GM21447 (cell line): ENCODE data around the gene PAXX.

Source experiments
- ATAC-seq: cut with Tn5 transposase; IDR thresholded peaks from one replicate; pipeline ENCODE4 v1.9.1; 2021; ENCODE audit not compliant: unreplicated experiment

Gene PAXX

DNA sequence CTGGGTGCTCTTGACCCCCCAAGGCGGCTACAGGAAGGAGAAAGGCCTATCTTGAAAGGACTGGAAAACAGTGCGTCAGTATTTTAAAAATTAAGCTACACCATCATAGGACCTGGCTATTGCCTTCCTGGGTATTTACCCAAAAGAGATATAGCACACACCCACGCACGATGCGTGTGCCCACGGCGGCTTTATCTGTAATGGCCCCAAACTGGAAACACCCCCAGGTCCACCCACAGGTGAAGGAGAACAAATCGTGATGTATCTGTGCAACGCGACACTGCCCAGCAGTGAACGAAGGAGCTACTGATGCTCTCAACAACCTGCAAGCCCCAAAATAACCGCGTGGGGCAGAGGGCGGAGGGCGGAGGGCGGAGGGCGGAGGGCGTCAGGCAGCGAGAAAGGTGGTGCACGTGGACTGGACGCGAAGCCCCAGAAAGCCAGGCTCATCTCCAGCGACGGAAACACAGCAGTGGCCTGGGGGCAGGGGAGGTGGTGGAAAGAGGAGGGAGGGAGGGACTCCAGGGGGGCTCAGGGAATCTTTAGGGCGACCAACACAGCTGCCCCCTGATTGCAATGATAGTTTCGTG lies 27.3 kb upstream of the PAXX start:
- no peak for ATAC-seq

DNA sequence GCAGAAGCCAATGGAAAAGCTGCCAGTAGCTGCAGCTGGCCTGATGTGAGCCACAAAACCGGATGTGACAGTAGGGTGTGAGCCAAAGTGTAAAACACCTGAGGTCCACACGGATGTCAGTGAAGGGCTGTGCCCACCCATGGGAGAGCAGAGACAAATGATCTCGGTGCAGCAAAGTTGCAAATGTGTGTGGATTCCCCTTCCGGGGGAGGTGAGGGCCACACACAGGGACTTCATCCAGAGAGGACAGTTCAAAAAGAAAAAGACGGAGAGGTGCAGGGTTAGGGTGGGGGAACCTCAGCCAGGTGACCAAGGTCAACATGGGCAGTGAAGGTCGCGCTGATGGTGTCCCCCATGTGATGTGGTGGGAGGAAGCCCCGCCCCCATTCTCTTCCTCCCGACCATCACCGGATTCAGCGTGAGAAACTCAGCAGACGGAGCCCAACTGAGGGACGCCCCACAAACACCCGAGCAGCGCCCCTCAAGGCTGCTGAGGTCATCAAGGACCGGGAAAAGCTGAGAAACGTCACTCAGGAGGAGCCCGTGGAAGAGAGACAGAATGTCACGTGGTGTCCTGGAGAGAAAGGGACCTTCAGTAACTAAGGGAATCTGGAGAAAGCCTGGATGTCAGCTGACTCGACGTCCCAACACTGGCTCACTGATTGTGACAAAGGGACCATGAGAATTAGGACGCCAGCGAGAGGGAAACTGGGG lies 26.3 kb upstream of the PAXX start:
- ATAC-seq, result no peak

DNA sequence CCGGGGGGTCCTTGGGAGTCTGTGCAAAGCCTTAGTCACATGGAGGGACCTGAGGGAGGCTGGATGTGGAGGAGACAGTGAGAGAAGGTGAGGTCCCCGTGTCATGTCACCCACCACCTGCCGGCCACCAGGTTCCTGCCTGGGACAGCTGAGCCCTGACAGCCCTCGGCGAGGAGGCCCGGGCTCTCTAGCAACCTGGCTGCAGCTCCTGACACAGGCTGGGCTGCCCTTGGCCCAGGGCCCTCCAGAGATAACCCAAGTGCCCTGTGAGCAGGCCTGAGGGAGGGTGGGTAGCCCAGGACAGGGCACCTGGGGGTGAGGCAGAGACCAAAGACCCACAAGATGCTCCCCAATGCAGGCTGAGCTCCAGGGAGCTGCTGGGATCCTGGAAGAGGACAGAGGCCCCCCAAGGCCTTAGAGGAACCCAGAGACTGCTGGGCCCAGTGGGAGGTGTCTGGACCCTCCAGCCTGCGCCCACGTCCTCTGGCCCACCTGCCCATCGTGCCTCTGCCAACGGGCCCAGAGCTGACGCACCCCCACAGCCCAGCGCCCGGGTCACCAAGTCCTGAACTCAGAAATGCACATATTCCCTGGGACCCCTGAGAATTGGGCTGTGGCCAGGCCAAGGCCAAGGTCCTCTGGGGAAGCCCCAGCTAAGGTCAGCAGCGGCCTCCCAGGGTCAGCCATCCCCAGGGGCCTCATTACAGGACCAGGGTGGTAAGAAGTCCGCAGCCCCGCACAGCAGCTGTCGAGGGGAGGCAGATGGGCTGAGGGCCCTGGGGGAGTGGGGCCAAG lies 23.7 kb upstream of the PAXX start:
- ATAC-seq, result no peak

DNA sequence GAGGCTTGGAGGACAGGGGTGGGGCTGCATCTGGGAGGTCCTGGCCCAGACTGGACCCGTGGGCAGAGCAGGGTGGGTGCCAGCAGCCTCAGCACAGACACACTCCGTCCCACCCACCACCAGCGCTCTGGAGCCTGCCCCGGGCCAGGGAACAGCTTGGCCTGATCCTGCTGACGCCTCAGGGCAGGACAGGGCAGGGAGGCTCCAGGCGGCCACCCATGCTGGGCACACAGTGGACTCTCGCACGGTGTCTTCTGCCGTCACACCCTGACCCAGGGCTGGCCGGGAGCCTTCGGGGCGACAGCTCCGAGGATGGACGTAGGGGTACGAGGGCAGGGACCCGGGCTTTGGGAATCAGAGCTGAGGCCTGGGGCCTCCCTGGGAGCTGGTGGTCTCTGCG lies 23.1 kb upstream of the PAXX start:
- ATAC-seq, result no peak

DNA sequence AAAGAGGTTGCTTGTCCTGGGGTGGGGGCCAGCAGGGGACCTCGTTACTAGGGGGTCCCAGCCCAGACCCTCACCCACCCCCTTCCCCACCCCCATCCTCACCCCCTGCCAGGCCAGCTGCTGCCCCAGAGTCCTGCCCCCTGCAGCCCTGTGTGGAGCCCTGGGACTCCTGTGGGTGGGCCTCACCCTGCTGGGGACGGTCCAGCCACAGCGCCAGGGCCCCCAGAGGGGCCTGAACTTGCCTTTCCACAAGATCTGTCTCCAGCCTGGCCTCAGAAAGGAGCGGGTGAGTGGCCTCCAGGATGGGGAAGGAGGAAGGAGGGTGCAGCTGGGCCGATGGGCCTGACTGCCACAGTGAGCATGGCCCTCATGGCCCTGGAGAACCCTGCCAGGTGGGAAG lies 22.4 kb upstream of the PAXX start:
- no peak for ATAC-seq

DNA sequence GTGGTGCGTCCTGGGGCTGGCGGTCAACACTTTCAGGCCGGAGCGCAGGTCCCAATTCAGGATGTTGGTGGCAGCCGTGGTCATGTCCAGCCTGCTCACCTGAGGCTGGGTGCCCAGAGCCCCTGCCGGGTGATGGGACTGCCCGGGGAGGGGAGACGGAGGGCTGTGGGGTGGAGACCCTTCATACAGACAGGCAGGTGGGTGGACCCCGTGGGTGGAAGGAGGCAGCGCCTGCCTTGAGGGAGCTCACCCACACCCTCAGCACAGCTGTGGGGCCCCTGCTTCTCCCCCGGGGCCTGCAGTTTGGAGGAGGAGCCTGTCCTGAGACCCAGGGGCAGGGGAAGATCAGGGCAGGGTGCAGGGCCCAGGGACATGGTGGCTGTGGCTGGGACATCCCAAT lies 21.9 kb upstream of the PAXX start:
- ATAC-seq, result no peak

GRCh38 chr9:136971746-136972145 lies 20.5 kb upstream of the PAXX start:
- ATAC-seq, result no peak

GRCh38 chr9:136972335-136972734 lies 19.9 kb upstream of the PAXX start:
- ATAC-seq, result no peak

- ATAC-seq, result no peak
These were observed 19.5 kb upstream of the PAXX start for GRCh38 chr9:136972743-136973142.

DNA sequence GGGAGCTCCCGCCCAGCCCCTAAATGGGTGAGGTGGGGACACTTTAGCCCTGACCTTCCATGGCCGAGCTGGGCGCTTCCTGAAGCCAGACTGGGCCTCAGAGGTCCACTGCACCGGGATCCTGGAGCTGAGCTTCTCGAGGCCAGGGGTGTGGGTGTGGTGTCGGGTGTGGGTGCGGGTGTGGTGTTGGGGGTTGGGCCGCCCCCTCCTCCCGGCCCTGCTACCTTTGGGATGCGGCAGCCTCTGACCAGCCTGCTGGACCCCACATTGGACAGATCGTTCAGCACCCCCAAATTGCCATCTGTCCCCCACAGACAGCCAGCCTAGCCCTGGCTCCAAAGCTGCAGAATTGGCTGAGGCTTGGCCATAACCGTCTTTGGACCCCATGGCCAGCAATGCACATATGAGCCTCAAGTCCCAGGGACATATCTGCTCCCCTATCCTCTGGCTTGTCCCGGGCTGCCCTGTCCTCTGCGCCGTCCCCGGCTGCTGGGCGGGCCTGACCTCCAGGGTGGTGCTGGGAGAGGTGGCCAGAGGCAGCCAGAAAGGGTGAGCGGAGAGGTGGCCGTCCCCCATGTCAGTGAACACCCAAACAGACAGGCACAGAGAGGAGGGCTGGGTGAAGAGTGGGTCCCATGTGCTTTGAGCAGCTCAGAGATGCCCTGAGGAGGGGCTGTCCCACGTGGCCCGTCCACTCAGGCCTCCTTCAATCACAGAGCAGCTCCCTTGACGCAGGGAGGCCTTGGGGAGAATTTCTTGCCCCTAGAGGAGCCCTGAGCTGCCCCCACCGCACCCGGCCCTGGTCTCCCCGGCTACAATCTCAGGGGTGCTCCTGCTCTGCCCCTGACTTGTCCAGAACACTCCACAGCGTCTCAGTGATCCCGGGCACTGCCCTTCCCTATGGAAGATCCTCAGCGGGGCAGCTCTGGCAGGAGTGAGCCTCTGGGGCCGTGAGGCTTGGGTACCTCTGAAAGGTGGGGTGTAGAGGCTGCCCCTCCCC lies 18.3 kb upstream of the PAXX start:
- no peak for ATAC-seq

- no peak for ATAC-seq
These were observed 17.2 kb upstream of the PAXX start for GRCh38 chr9:136974817-136975535.

- ATAC-seq, result no peak
These were observed 16.6 kb upstream of the PAXX start for GRCh38 chr9:136975644-136976043.

GRCh38 chr9:136977223-136977622 lies 15.0 kb upstream of the PAXX start, which contains the start of gene PTGDS:
Gene PTGDS (plus strand): TSS chr9:136977504. CDS start chr9:136977579, 75 bp downstream.
- ATAC-seq, result no peak

GRCh38 chr9:136977649-136978072 lies 14.6 kb upstream of the PAXX start:
- ATAC-seq, result no peak

DNA sequence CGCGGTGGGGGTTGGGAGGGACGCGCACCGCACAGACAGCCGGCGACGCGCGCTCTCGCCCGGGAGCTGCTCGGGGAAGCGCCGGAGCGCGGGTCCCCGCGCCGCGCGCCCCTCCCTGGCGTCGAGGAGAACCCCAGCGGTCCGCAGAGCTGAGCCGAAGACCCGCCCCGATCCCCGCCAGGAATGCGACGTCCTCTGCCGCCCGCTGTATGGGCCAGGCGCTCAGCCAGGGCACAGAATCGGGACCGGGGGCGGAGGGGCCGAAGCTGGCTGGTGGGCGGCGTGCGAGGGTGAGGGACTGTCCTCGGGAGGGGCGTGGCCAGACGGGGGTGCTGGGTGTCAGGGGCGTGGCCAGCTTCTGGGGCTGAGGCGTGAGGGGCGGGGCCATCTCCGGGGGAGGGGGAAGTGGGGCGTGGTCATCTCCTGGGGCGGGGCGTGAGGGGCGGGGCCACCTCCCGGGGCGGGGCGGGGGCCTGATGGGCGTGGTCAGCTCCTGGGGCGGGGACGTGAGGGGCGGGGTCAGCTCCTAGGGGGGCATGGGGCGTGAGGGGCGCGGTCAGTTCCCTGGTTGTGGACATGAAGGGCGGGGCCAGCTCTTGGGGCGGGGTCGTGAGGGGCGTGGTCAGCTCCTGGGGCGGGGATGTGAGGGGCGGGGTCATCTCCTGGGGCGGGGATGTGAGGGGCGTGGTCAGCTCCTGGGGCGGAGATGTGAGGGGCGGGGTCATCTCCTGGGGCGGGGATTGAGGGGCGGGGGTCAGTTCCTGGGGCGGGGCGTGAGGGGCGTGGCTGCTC lies 14.0 kb upstream of the PAXX start:
- ATAC-seq, result no peak

- no peak for ATAC-seq
These were observed 13.2 kb upstream of the PAXX start for GRCh38 chr9:136978865-136979544.

GRCh38 chr9:136979769-136980587 lies 12.2 kb upstream of the PAXX start:
- no peak for ATAC-seq
